Mammary epithelial cell (primary cell): Measurements from ENCODE around the gene RFX3.

Source experiments
- CTCF ChIP-seq, 2 donors: IDR thresholded peaks in 1 of 2; conservative IDR thresholded peaks in 1 of 2; 2 replicates each; pipeline ENCODE4 v1.5.1; 2011 to 2012; ENCODE audit warnings: inconsistent platforms in 2 of 2, low read length in 2 of 2, mild to moderate bottlenecking in 2 of 2, control low read depth in 1 of 2, low read depth in 1 of 2; ENCODE audit not compliant: insufficient read depth in 1 of 2; ENCODE audit errors: extremely low read depth in 1 of 2
- EZH2 ChIP-seq: IDR thresholded peaks from 2 replicates; pipeline ENCODE4 v1.6.1; 2012; ENCODE audit warnings: low read length, inconsistent platforms, borderline replicate concordance

- TF ChIP-seq CTCF (conservative IDR thresholded peaks at IDR 0.05 in 1 of 2, IDR thresholded peaks at IDR 0.05 in 1 of 2; ENCODE audit: extremely low read depth in 1 of 2, insufficient read depth in 1 of 2, low read depth in 1 of 2, low read length in 2 of 2) = no peak
- TF ChIP-seq EZH2 = no peak
These were observed 79.5 kb downstream of the RFX3 start for GRCh38 chr9:3446313-3446712.
